ENCODE data around the gene CBX8. TPM values are rescaled to one million over a fixed set of nuclear protein-coding genes. Genes with fewer than 3 reads are reported as not detected.
A peak's percentile ranks its signal among the peaks of the same experiment; 100 is the strongest.

The CBX8 gene
- total RNA-seq, 2 donors from 2014 or later: 0.71 to 7.4 TPM

DNA sequence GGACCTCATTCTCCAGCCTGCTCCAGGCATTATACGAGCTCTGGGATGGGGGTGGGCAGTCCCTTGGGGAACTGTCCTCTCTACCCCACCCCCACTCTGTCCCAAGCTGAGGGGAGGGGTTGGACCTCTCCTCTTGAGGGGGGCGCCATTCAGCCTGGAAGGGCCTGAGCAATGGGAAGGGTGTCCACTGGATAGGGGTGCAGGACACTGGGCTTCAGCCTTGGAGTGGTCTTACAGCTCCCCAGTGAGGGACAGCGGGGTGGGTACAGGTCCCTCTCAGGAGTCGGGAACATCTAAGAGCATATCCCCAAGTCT, 9.5 kb upstream of the CBX8 start:
- Histone ChIP-seq H3K4me1 (ENCODE audit: control insufficient read depth in 1 of 2, low read depth in 2 of 2) (peaks cover 3 to 16% of the 10 kb centered on the region in 2 donors), H3K36me3 (no peaks in the 10 kb centered on the region), H3K27me3 (replicated peaks; ENCODE audit: insufficient read depth) (peaks cover 68% of the 10 kb centered on the region), H3K27ac (no peak overlapping the region), H3K9me3 (no peaks in the 10 kb centered on the region), H3K4me3 (no peak overlapping the region)
- TF ChIP-seq, protein P1, sequence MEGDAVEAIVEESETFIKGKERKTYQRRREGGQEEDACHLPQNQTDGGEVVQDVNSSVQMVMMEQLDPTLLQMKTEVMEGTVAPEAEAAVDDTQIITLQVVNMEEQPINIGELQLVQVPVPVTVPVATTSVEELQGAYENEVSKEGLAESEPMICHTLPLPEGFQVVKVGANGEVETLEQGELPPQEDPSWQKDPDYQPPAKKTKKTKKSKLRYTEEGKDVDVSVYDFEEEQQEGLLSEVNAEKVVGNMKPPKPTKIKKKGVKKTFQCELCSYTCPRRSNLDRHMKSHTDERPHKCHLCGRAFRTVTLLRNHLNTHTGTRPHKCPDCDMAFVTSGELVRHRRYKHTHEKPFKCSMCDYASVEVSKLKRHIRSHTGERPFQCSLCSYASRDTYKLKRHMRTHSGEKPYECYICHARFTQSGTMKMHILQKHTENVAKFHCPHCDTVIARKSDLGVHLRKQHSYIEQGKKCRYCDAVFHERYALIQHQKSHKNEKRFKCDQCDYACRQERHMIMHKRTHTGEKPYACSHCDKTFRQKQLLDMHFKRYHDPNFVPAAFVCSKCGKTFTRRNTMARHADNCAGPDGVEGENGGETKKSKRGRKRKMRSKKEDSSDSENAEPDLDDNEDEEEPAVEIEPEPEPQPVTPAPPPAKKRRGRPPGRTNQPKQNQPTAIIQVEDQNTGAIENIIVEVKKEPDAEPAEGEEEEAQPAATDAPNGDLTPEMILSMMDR (IDR thresholded peaks at IDR 0.05): no peak
- no peak for ATAC-seq (ENCODE audit: insufficient number of reproducible peaks, low FRiP score, low read depth)
- DNase-seq (ENCODE audit: low spot score): no peak

DNA sequence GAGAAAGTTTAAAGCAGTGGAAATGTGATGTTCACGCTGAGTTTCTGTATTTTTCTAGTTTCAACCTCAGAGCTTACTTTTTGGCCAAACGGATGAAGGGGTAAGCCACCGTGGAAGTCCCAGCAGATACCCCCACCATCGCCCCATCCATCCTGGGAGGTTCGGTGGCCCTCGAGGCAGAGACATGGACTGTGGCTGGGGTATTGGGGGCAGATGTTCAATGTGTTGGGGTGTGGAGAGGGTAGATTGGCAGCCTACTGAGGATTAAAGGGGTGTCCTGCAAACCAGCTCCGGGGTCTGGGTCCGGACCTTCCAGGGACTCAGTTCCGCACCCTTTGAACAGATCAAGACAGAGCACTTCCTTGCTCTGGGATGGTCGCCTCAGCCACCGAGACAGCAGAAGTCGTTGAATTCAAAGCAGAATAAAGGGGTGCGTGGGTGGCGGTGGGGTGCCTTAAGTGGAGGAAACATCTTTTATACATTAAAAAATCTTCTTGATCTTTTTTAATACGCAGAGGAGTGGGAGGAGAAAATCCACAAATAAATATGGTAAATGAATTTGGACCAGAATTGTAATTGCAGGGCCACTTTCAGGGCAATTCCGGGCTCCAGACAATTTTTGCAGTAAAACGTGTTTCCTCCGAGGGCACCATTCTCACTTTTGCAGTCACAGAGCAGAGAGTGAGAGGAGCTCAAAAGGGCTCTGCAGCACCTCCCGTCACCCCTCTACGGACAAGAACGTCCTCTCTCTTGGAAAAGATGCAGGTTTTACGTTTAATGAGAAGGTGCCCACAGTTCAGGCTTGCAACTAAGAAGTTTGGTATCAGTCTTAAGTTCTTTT, 8.2 kb upstream of the CBX8 start:
- Histone ChIP-seq H3K9me3 (no peaks in the 10 kb centered on the region), H3K27me3 (replicated peaks; ENCODE audit: insufficient read depth) (peaks cover 76% of the 10 kb centered on the region), H3K27ac (peak overlapping the region in 1 of 2 donors; percentile 33), H3K36me3 (no peaks in the 10 kb centered on the region), H3K4me3 (no peak overlapping the region), H3K4me1 (ENCODE audit: control insufficient read depth in 1 of 2, low read depth in 2 of 2) (peaks cover 4 to 21% of the 10 kb centered on the region in 2 donors)
- DNase-seq (ENCODE audit: low spot score): no peak
- TF ChIP-seq, protein P1 (IDR thresholded peaks at IDR 0.05): no peak
- ATAC-seq (ENCODE audit: insufficient number of reproducible peaks, low FRiP score, low read depth): no peak

DNA sequence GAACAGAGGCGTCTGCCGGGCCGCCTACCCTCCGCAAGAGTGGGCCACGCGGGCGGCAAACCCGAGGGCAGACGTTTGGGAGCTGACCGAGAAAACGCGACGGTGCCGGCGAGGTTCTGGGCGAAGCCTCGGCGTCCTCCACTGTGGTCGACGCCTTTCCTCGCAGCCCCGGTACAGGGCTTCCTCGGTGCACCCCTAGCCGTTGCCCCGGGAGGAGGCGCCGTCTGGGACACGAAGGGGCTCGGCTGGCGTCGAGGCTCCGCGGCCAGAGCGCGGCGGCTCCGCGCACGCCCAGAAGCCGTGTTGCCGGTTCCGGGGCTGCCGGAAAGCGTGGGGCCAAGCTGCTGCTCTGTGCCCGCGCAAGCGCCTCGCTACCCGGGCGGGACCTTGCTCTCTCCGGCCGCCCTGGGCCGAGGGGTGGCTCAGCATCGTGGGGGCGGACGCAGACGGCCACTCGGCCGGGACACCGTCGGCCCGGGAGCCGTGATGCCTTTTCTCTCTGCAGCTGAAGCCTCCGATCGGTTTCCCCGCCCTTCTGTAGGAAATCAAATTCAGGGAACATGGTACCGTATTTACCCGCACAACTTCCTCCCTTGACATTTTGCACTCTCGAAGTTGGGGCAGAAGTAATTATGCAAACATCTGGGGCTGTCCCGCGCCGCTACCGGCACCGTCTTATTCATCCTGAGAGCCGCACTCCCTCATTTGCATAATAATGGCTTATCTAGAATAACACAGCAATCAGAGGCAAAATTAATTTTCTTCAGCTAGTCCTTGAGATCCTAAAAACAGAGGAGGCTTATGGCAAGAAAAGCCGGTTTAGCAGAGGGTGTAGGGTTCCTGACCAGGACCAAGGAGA, 7.3 kb upstream of the CBX8 start:
- no peaks in the 10 kb centered on the region for H3K36me3 ChIP-seq
- TF ChIP-seq, protein P1 (IDR thresholded peaks at IDR 0.05): no peak
- ATAC-seq (ENCODE audit: insufficient number of reproducible peaks, low FRiP score, low read depth) (no peak), DNase-seq (ENCODE audit: low spot score) (no peak)
- H3K27ac ChIP-seq: peak overlapping the region in 1 of 2 donors; percentile 33
- H3K27me3 ChIP-seq (replicated peaks; ENCODE audit: insufficient read depth): peaks cover 82% of the 10 kb centered on the region
- H3K4me3 ChIP-seq: no peak overlapping the region
- H3K9me3 ChIP-seq: no peaks in the 10 kb centered on the region
- peaks cover 4 to 23% of the 10 kb centered on the region in 2 donors for H3K4me1 ChIP-seq (ENCODE audit: control insufficient read depth in 1 of 2, low read depth in 2 of 2)

DNA sequence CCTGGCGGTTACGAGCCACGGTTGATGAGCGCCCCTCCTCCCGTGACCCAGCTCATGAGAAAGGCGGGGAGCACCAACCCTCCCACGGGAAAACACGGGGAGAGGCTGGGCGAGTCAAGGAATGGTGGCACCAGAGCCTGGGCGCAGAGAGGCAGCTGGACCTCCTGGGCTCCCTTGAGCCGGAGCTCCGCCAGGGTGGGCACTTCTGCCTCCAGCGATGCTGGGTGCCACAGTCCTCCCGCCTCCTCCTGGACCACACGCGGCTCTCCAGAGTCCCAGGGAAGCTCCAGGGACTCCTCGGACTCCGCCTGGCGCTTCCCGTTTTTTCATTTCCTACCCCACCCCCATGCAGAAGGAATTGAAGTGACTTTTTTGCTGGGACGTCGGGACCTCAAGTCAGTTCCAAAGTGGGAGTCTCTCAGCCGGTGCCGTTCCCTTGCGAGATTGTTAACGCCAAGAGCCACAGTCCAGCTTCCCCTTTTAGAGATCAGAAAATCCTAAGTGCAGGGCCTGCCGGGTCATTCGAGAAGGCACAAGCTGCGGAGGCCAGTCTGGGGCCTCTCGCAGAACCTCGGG, 6.6 kb upstream of the CBX8 start:
- DNase-seq (ENCODE audit: low spot score) (no peak), ATAC-seq (ENCODE audit: insufficient number of reproducible peaks, low FRiP score, low read depth) (no peak)
- TF ChIP-seq, protein P1 (IDR thresholded peaks at IDR 0.05): no peak
- Histone ChIP-seq H3K27ac (no peak overlapping the region), H3K27me3 (replicated peaks; ENCODE audit: insufficient read depth) (peaks cover 82% of the 10 kb centered on the region), H3K4me3 (no peak overlapping the region), H3K9me3 (no peaks in the 10 kb centered on the region), H3K36me3 (no peaks in the 10 kb centered on the region), H3K4me1 (ENCODE audit: control insufficient read depth in 1 of 2, low read depth in 2 of 2) (peaks cover 8 to 31% of the 10 kb centered on the region in 2 donors)

All from thoracic aorta (tissue), 2 donors.